HCT116 (cell line): Measurements from ENCODE around the gene DNMT3B. TPM values are rescaled to one million over a fixed set of nuclear protein-coding genes. Genes with fewer than 3 reads are reported as not detected.

Experiments
- ATAC-seq: fragments of 200-7000 bp; cut with Tn5 transposase; 2 replicates; pipeline ENCODE4 v1.9.1; 2020; ENCODE audit warnings: mild to moderate bottlenecking, moderate library complexity
- BruUV-seq: library from RNA; stranded (reverse); fragments of 400-500 nt; replicated peaks from 2 replicates; lab custom pipeline; 2021; lab: Mats Ljungman, UMichigan
- CTCF ChIA-PET: fragments of 300-600 bp; sonication (Branson Sonifier 250); formaldehyde crosslinking; loops from one replicate; lab custom pipeline; 2021; ENCODE audit warnings: antibody characterized with exemption; lab: Charles Lee
- POLR2A ChIA-PET: fragments of 300-600, 350-600 bp; sonication (Branson Sonifier 250); formaldehyde crosslinking; loops from one replicate; lab custom pipeline; 2021; ENCODE audit warnings: antibody characterized with exemption; lab: Charles Lee
- RAD21 ChIA-PET, 2 experiments: fragments of 300-600 bp; sonication (Branson Sonifier 250); formaldehyde crosslinking; loops; one replicate each; lab custom pipeline; 2023; ENCODE audit warnings: low total read pairs in 2 of 2; ENCODE audit not compliant: uncharacterized antibody in 2 of 2, unreplicated experiment in 2 of 2, low non-redundant PET in 1 of 2; lab: Charles Lee
- DNase-seq: peaks from one replicate; pipeline ENCODE4 v3.0.0-alpha.2; 2010; ENCODE audit warnings: low read depth, low spot score
- H2AFZ ChIP-seq: fragments of 200-600 bp; shearing (Covaris generic), sonication (generic); 2 replicates; pipeline ENCODE4 v1.6.1; 2017; ENCODE audit warnings: low read depth, mixed run types, mixed read lengths, antibody characterized with exemption, low read length; ENCODE audit not compliant: poor library complexity, severe bottlenecking
- H3K27ac ChIP-seq: 2 replicates; pipeline ENCODE4 v1.5.1; 2012; ENCODE audit warnings: low read depth, low read length
- H3K27me3 ChIP-seq: fragments of 200-600 bp; sonication (generic); 2 replicates; pipeline ENCODE4 v1.6.1; 2016; ENCODE audit warnings: mixed run types, low read length, mixed read lengths; ENCODE audit not compliant: insufficient read depth
- H3K36me3 ChIP-seq, 2 experiments: fragments of 200-500 bp in 1 of 2; fragments of 200-600 bp in 1 of 2; sonication (Bioruptor generic) in 1 of 2; sonication (generic) in 1 of 2; 2 replicates each; pipeline versions ENCODE4 v1.5.1 to v1.6.1; 2014 to 2016; ENCODE audit warnings: low read length in 2 of 2, inconsistent platforms in 1 of 2, mixed read lengths in 1 of 2, mixed run types in 1 of 2; ENCODE audit not compliant: insufficient read depth in 2 of 2, control insufficient read depth in 1 of 2
- H3K4me1 ChIP-seq, 2 experiments: fragments of 200-600 bp in 1 of 2; sonication (generic) in 1 of 2; 2 replicates each; pipeline versions ENCODE4 v1.5.1 to v1.6.1; 2012 to 2017; ENCODE audit warnings: low read length in 2 of 2, inconsistent platforms in 1 of 2, mild to moderate bottlenecking in 1 of 2, mixed read lengths in 1 of 2, mixed run types in 1 of 2, moderate library complexity in 1 of 2; ENCODE audit not compliant: insufficient read depth in 2 of 2, control insufficient read depth in 1 of 2
- H3K4me2 ChIP-seq: fragments of 200-600 bp; sonication (generic); 2 replicates; pipeline ENCODE4 v1.6.1; 2017; ENCODE audit warnings: mixed run types, low read length, mixed read lengths
- H3K4me3 ChIP-seq, 2 experiments: fragments of 200-600 bp in 1 of 2; sonication (generic) in 1 of 2; replicated peaks in 1 of 2; 2 replicates each; pipeline ENCODE4 v1.5.1; 2011 to 2016; ENCODE audit warnings: low read length in 2 of 2, control low read depth in 1 of 2, low read depth in 1 of 2, mild to moderate bottlenecking in 1 of 2, mixed read lengths in 1 of 2, mixed run types in 1 of 2
- H3K79me2 ChIP-seq: fragments of 200-600 bp; sonication (generic); 2 replicates; pipeline ENCODE4 v1.6.1; 2017; ENCODE audit warnings: mild to moderate bottlenecking, mixed run types, low read length, moderate library complexity, mixed read lengths; ENCODE audit not compliant: insufficient read depth
- H3K9ac ChIP-seq: fragments of 200-600 bp; sonication (generic); 2 replicates; pipeline ENCODE4 v1.6.1; 2016; ENCODE audit warnings: low read length, mixed read lengths
- H3K9me2 ChIP-seq: fragments of 200-600 bp; sonication (generic), shearing (Covaris generic); 2 replicates; pipeline ENCODE4 v1.6.1; 2017; ENCODE audit warnings: mixed run types, mild to moderate bottlenecking, moderate library complexity; ENCODE audit not compliant: insufficient read depth
- H3K9me3 ChIP-seq, 2 experiments: fragments of 200-500 bp in 1 of 2; fragments of 200-600 bp in 1 of 2; sonication (Bioruptor generic) in 1 of 2; sonication (generic) in 1 of 2; 2 replicates each; pipeline ENCODE4 v1.6.1; 2014 to 2017; ENCODE audit warnings: low read length in 2 of 2, mixed read lengths in 2 of 2, inconsistent platforms in 1 of 2, low read depth in 1 of 2, mild to moderate bottlenecking in 1 of 2, mixed run types in 1 of 2, moderate library complexity in 1 of 2; ENCODE audit not compliant: control insufficient read depth in 1 of 2, insufficient read depth in 1 of 2
- H4K20me1 ChIP-seq: fragments of 200-600 bp; sonication (generic), shearing (Covaris generic); 2 replicates; pipeline ENCODE4 v1.6.1; 2017; ENCODE audit warnings: mixed run types, mild to moderate bottlenecking, moderate library complexity; ENCODE audit not compliant: insufficient read depth
- CEBPB ChIP-seq: IDR thresholded peaks from 2 replicates; pipeline ENCODE4 v1.6.1; 2012; ENCODE audit warnings: low read depth
- CTCF ChIP-seq, 3 experiments: fragments of 200-600 bp in 1 of 3; sonication (generic) in 1 of 3; IDR thresholded peaks in 2 of 3; conservative IDR thresholded peaks in 1 of 3; 2 replicates each; pipeline ENCODE4 v1.5.1; 2012 to 2017; ENCODE audit warnings: low read depth in 2 of 3, low read length in 2 of 3, antibody characterized with exemption in 1 of 3, borderline replicate concordance in 1 of 3, control low read depth in 1 of 3, mild to moderate bottlenecking in 1 of 3, mixed read lengths in 1 of 3, mixed run types in 1 of 3, moderate library complexity in 1 of 3; ENCODE audit not compliant: insufficient read depth in 1 of 3
- EZH2 ChIP-seq: fragments of 200-600 bp; sonication (generic); IDR thresholded peaks from 2 replicates; pipeline ENCODE4 v1.6.1; 2017; ENCODE audit warnings: antibody characterized with exemption, mixed run types
- POLR2AphosphoS5 ChIP-seq: IDR thresholded peaks from 2 replicates; pipeline ENCODE4 v1.6.1; 2011; ENCODE audit warnings: mild to moderate bottlenecking, low read depth, low read length, moderate library complexity
- SIN3A ChIP-seq: IDR thresholded peaks from 2 replicates; pipeline ENCODE4 v1.6.1; 2012; ENCODE audit warnings: low read depth
- SRF ChIP-seq: IDR thresholded peaks from 2 replicates; pipeline ENCODE4 v1.6.1; 2012; ENCODE audit warnings: low read depth
- ZBTB33 ChIP-seq: IDR thresholded peaks from 2 replicates; pipeline ENCODE4 v1.6.1; 2011; ENCODE audit warnings: mild to moderate bottlenecking, low read length, moderate library complexity; ENCODE audit not compliant: insufficient replicate concordance; ENCODE audit errors: extremely low read depth
- intact Hi-C: fragments of 100-400 bp; cut with micrococcal nuclease; formaldehyde crosslinking; loops from 2 replicates; pipeline ENCODE4 v1.10.0; 2022
- total RNA-seq: library from RNA; stranded (reverse); gene quantifications from one replicate; pipeline ENCODE4 v1.2.1, GENCODE V29; 2021; ENCODE audit not compliant: unreplicated experiment

Gene DNMT3B
- total RNA-seq, 1 experiment from 2014 or later, result 22.2 TPM

- intact Hi-C loops, result no loop called here
- no peak overlapping the region for H3K9ac ChIP-seq
- H3K9me2 ChIP-seq, result no peaks in the 10 kb centered on the region
- BruUV-seq, result no TSS peak
- no peaks in the 10 kb centered on the region for H3K27me3 ChIP-seq
- no peak overlapping the region for H2AFZ ChIP-seq
- CTCF ChIA-PET, result no interaction called here
- H4K20me1 ChIP-seq, result no peaks in the 10 kb centered on the region; the same call in 1 of the 2 replicates
- no peak overlapping the region for H3K4me3 ChIP-seq
- H3K9me3 ChIP-seq, result no peaks in the 10 kb centered on the region
- RAD21 ChIA-PET, result no interaction called here
- peaks cover 53 to 60% of the 10 kb centered on the region in 2 experiments for H3K36me3 ChIP-seq
- H3K79me2 ChIP-seq, result peaks cover 82% of the 10 kb centered on the region
- TF ChIP-seq CEBPB (no peak), SRF (no peak), POLR2AphosphoS5 (no peak), SIN3A (no peak), EZH2 (no peak), CTCF (IDR thresholded peaks at IDR 0.05 in 2 of 3, conservative IDR thresholded peaks at IDR 0.05 in 1 of 3; ENCODE audit: borderline replicate concordance in 1 of 3, insufficient read depth in 1 of 3, low read depth in 2 of 3, low read length in 2 of 3) (no peak), ZBTB33 (no peak)
- DNase-seq, result no peak
- POLR2A ChIA-PET, result no interaction called here
- ATAC-seq, result no peak
- no peaks in the 10 kb centered on the region for H3K4me1 ChIP-seq
- no peak overlapping the region for H3K4me2 ChIP-seq
- H3K27ac ChIP-seq, result no peak overlapping the region
Observed at GRCh38 chr20:32837157-32837556, 75.0 kb downstream of the DNMT3B start.
